Measurements from ENCODE around the gene UBR4. TPM values are rescaled to one million over a fixed set of nuclear protein-coding genes. Genes with fewer than 3 reads are reported as not detected.

UBR4 gene
- total RNA-seq, 3 donors from 2014 or later = 114 to 145 (median 140) TPM

DNA sequence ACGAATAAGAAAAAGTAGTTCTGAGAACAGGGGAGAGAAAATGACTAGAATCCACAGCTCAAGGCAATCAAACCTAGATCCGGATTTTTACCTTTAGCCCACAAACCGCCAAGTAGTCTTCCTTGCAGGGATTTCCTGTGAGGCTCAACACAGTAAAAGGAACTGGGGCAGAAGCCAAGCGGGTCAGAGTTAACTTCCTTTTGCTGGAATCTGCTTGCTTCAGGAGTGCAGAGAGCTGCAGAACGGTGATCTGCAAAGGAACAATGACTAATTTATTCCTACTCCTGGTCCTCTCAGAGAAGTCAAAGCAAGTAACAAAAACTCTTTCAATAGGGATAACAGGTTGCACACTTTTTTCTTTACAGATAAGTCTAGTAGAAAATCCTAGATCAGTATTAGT lies 53.4 kb downstream of the UBR4 start:
- DNase-seq (ENCODE audit: low spot score in 2 of 2) = peak in 1 of 2 donors; percentile 34
- intact Hi-C loops (cut with DNase I; ENCODE audit: low total_unique reads) = no loop called here
- peak overlapping the region in 1 of 2 donors; percentile 82 for H3K27ac ChIP-seq
- no peaks in the 10 kb centered on the region for H3K9me3 ChIP-seq
- no peak overlapping the region for H3K4me3 ChIP-seq
- TF ChIP-seq, protein P1, sequence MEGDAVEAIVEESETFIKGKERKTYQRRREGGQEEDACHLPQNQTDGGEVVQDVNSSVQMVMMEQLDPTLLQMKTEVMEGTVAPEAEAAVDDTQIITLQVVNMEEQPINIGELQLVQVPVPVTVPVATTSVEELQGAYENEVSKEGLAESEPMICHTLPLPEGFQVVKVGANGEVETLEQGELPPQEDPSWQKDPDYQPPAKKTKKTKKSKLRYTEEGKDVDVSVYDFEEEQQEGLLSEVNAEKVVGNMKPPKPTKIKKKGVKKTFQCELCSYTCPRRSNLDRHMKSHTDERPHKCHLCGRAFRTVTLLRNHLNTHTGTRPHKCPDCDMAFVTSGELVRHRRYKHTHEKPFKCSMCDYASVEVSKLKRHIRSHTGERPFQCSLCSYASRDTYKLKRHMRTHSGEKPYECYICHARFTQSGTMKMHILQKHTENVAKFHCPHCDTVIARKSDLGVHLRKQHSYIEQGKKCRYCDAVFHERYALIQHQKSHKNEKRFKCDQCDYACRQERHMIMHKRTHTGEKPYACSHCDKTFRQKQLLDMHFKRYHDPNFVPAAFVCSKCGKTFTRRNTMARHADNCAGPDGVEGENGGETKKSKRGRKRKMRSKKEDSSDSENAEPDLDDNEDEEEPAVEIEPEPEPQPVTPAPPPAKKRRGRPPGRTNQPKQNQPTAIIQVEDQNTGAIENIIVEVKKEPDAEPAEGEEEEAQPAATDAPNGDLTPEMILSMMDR (IDR thresholded peaks at IDR 0.05) = no peak
- peak in 1 of 3 donors; percentile 51 for TF ChIP-seq POLR2AphosphoS5 (IDR thresholded peaks at IDR 0.05)
- no peak for TF ChIP-seq POLR2A (IDR thresholded peaks at IDR 0.05)
- H3K27me3 ChIP-seq = no peaks in the 10 kb centered on the region
- no peaks in the 10 kb centered on the region for H3K4me1 ChIP-seq
- peaks cover 37% of the 10 kb centered on the region for H3K36me3 ChIP-seq

DNA sequence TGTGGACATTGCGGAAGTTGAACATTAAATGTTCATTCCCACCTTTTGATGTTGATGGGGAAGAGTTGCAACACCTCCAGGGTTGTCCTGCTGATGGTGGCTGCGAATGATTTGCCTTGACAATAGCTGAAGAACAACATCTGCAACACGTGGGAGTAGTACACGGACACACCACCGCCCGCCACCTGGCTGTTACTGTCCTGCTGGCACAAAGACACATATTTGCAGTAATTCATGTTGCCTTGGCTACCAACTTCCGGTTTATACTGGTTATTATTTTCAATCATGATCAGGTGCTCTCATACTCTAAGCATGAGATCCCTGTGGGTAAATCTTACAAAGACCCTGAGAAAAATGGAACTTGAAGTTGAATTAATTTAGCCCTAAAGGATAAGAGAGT lies 55.2 kb downstream of the UBR4 start:
- intact Hi-C loops (cut with DNase I; ENCODE audit: low total_unique reads) = no loop called here
- Histone ChIP-seq H3K36me3 (peaks cover 40% of the 10 kb centered on the region), H3K27ac (peak overlapping the region in 1 of 2 donors; percentile 59), H3K4me3 (no peak overlapping the region), H3K9me3 (no peaks in the 10 kb centered on the region), H3K27me3 (no peaks in the 10 kb centered on the region), H3K4me1 (no peaks in the 10 kb centered on the region)
- no peak for DNase-seq (ENCODE audit: low spot score in 2 of 2)
- no peak for TF ChIP-seq POLR2AphosphoS5 (IDR thresholded peaks at IDR 0.05)
- no peak for TF ChIP-seq POLR2A (IDR thresholded peaks at IDR 0.05)
- TF ChIP-seq, protein P1 (IDR thresholded peaks at IDR 0.05) = no peak

DNA sequence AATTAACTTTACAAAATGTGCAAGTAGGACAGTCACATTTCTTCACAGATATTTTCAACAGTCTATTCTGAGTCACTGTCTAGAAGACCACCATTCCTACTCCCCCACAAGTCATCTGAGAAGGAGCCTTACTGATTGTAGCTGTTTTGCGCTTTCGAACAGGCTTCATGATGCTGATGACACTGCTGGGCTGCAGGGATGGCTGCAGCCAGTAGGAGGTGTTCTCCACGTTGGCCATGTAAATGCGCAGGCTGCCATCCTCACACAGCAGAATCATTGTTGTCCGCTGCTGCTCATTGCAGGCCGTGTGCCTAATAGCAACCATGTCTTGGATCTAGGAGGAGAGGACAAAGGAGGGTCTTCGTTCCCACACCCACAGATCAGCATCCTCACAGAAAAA lies 56.9 kb downstream of the UBR4 start:
- Histone ChIP-seq H3K27ac (no peak overlapping the region), H3K4me3 (no peak overlapping the region), H3K4me1 (no peaks in the 10 kb centered on the region), H3K9me3 (no peaks in the 10 kb centered on the region), H3K36me3 (peaks cover 40% of the 10 kb centered on the region), H3K27me3 (no peaks in the 10 kb centered on the region)
- DNase-seq (ENCODE audit: low spot score in 2 of 2) = no peak
- intact Hi-C loops (cut with DNase I; ENCODE audit: low total_unique reads) = no loop called here
- no peak for TF ChIP-seq POLR2A (IDR thresholded peaks at IDR 0.05)
- TF ChIP-seq, protein P1 (IDR thresholded peaks at IDR 0.05) = no peak

DNA sequence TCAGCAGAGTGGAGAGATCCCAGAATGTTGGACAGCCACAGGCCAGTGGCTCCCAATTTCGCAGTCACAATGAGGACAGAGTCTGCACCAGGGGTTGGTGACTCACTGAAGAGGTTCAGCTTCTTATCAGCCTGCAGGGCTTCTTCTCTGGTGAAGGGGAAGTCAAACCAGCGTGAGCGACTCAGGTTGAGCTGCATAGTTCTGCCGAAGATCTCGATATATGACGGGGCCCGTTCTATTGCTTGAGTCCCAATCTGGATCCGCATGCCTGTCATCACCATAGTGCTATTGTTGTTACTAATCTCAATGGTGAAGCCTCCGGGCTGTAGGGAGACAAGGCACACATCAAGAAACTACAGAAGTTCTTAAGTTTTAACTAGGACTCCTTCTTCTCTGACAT lies 58.5 kb downstream of the UBR4 start:
- Histone ChIP-seq H3K27me3 (no peaks in the 10 kb centered on the region), H3K9me3 (no peaks in the 10 kb centered on the region), H3K4me3 (no peak overlapping the region), H3K4me1 (no peaks in the 10 kb centered on the region), H3K27ac (no peak overlapping the region), H3K36me3 (peaks cover 44% of the 10 kb centered on the region)
- DNase-seq (ENCODE audit: low spot score in 2 of 2) = no peak
- intact Hi-C loops (cut with DNase I; ENCODE audit: low total_unique reads) = no loop called here
- TF ChIP-seq POLR2AphosphoS5 (IDR thresholded peaks at IDR 0.05) (no peak), POLR2A (IDR thresholded peaks at IDR 0.05) (no peak)
- TF ChIP-seq, protein P1 (IDR thresholded peaks at IDR 0.05) = no peak

DNA sequence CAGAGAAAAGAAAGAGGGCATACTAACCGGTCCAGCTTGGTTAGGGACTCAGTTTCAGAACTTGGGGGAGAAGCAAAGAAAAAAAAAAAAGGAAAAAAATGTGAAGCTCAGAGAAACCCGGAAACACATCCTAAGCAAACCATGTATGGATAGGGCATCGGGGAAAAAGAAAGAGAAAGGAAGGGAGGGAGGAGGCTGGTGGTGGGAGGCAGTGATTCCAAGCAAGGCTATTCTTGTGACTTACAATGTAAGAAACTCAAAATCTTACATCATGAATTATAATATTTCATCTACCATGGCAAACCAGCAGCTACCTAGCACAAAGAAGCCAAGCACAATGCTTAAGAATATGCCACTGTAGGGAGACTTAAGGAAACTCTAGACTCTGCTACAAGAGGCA lies 60.3 kb downstream of the UBR4 start:
- no peak for DNase-seq (ENCODE audit: low spot score in 2 of 2)
- no peaks in the 10 kb centered on the region for H3K4me1 ChIP-seq
- no peaks in the 10 kb centered on the region for H3K27me3 ChIP-seq
- H3K9me3 ChIP-seq = no peaks in the 10 kb centered on the region
- no peak overlapping the region for H3K27ac ChIP-seq
- TF ChIP-seq, protein P1 (IDR thresholded peaks at IDR 0.05) = no peak
- TF ChIP-seq POLR2AphosphoS5 (IDR thresholded peaks at IDR 0.05) = no peak
- TF ChIP-seq POLR2A (IDR thresholded peaks at IDR 0.05) = no peak
- intact Hi-C loops (cut with DNase I; ENCODE audit: low total_unique reads) = no loop called here
- peaks cover 40% of the 10 kb centered on the region for H3K36me3 ChIP-seq
- H3K4me3 ChIP-seq = no peak overlapping the region
